Body of pancreas (tissue), 4 donors: ENCODE measurements around the gene OSTM1. TPM values are rescaled to one million over a fixed set of nuclear protein-coding genes. Genes with fewer than 3 reads are reported as not detected.

ENCODE experiments used
- ATAC-seq: fragments of 150-250 bp; one replicate; pipeline ENCODE4 v1.9.1; 2016
- DNase-seq, 4 donors: peaks; one replicate each; pipeline ENCODE4 v3.0.0-alpha.2; 2019
- H3K27ac ChIP-seq, 4 donors: fragments of 200-600 bp; sonication (generic); 1 replicate in 3 of 4; 2 replicates in 1 of 4; pipeline versions ENCODE4 v1.5.1 to v1.6.1; 2016 to 2019; ENCODE audit warnings: mild to moderate bottlenecking in 1 of 4, mixed read lengths in 1 of 4, moderate library complexity in 1 of 4
- H3K27me3 ChIP-seq, 2 donors: fragments of 200-600 bp; sonication (generic); one replicate each; pipeline ENCODE4 v1.6.0; 2016; ENCODE audit warnings: mild to moderate bottlenecking in 1 of 2
- H3K36me3 ChIP-seq, 2 donors: fragments of 200-600 bp; sonication (generic); replicated peaks in 1 of 2; 2 replicates each; pipeline ENCODE4 v1.5.1; 2016; ENCODE audit warnings: low read depth in 2 of 2; ENCODE audit not compliant: insufficient read depth in 1 of 2
- H3K4me1 ChIP-seq: fragments of 200-600 bp; sonication (generic); one replicate; pipeline ENCODE4 v1.6.0; 2016
- H3K4me3 ChIP-seq, 2 donors: fragments of 200-600 bp; sonication (generic); 1 replicate in 1 of 2; 2 replicates in 1 of 2; pipeline ENCODE4 v1.5.1; 2016 to 2019
- H3K9me3 ChIP-seq, 3 donors: fragments of 200-600 bp; sonication (generic); 1 replicate in 2 of 3; 2 replicates in 1 of 3; pipeline ENCODE4 v1.5.1; 2016
- CTCF ChIP-seq, 7 experiments: fragments of 450-650 bp in 4 of 7; fragments of 200-600 bp in 3 of 7; sonication (generic) in 3 of 7; IDR thresholded peaks; one replicate each; pipeline ENCODE4 v1.5.1; 2016 to 2019; ENCODE audit warnings: antibody characterized with exemption in 7 of 7
- POLR2A ChIP-seq, 3 donors: fragments of 450-650 bp; IDR thresholded peaks; one replicate each; pipeline ENCODE4 v1.6.1; 2016; ENCODE audit warnings: antibody characterized with exemption in 3 of 3, mild to moderate bottlenecking in 2 of 3
- WGBS, 2 donors: methylation state at CpG; one replicate each; pipeline ENCODE4 v1.1.5; 2017; 5-methylcytosine and 5-hydroxymethylcytosine counted together
- intact Hi-C: fragments of 100-400 bp; cut with DNase I; formaldehyde crosslinking; loops from one replicate; pipeline ENCODE4 v1.15.1; 2023
- total RNA-seq, 2 donors: library from RNA; depleted of rRNA; stranded (reverse); fragments of >200 nt; gene quantifications; one replicate each; pipeline ENCODE4 v1.1.0, GENCODE V29; 2016

The OSTM1 gene
- total RNA-seq, 2 donors from 2014 or later: 26.0 to 35.0 TPM

- DNase-seq (no peak), ATAC-seq (no peak)
- 74 to 76% methylated on average over 1 of the region's 1 CpG for WGBS, 2 donors
- Histone ChIP-seq H3K27me3 (no peaks in the 10 kb centered on the region), H3K4me1 (no peaks in the 10 kb centered on the region), H3K36me3 (no peaks in the 10 kb centered on the region), H3K27ac (no peak overlapping the region), H3K9me3 (no peaks in the 10 kb centered on the region), H3K4me3 (no peak overlapping the region)
- TF ChIP-seq POLR2A (IDR thresholded peaks at IDR 0.05) (no peak), CTCF (IDR thresholded peaks at IDR 0.05) (no peak)
- intact Hi-C loops: no loop called here
Observed at GRCh38 chr6:108097882-108098281, 23.3 kb upstream of the OSTM1 start.

GRCh38 chr6:108093781-108094300 lies 19.3 kb upstream of the OSTM1 start:
- Histone ChIP-seq H3K27ac (no peak overlapping the region), H3K4me3 (no peak overlapping the region), H3K27me3 (no peaks in the 10 kb centered on the region), H3K4me1 (no peaks in the 10 kb centered on the region), H3K9me3 (no peaks in the 10 kb centered on the region), H3K36me3 (no peaks in the 10 kb centered on the region)
- ATAC-seq (no peak), DNase-seq (no peak)
- TF ChIP-seq CTCF (IDR thresholded peaks at IDR 0.05): no peak
- TF ChIP-seq POLR2A (IDR thresholded peaks at IDR 0.05): no peak
- intact Hi-C loops: no loop called here
- WGBS, 2 donors: 82% methylated on average over 4 of the region's 4 CpGs

GRCh38 chr6:108091288-108091687 lies 16.7 kb upstream of the OSTM1 start:
- Histone ChIP-seq H3K36me3 (no peaks in the 10 kb centered on the region), H3K27me3 (no peaks in the 10 kb centered on the region), H3K4me1 (no peaks in the 10 kb centered on the region), H3K9me3 (no peaks in the 10 kb centered on the region), H3K4me3 (no peak overlapping the region), H3K27ac (no peak overlapping the region)
- DNase-seq (no peak), ATAC-seq (no peak)
- intact Hi-C loops: no loop called here
- TF ChIP-seq CTCF (IDR thresholded peaks at IDR 0.05) (no peak), POLR2A (IDR thresholded peaks at IDR 0.05) (no peak)

- no peak for ATAC-seq
- intact Hi-C loops: no loop called here
Observed at GRCh38 chr6:108083349-108083748, 8.8 kb upstream of the OSTM1 start.

More at GRCh38 chr6:108083349-108083748, 8.8 kb upstream of the OSTM1 start:
- no peaks in the 10 kb centered on the region for H3K27me3 ChIP-seq
- H3K4me3 ChIP-seq: no peak overlapping the region
- no peak overlapping the region for H3K27ac ChIP-seq
- no peak for DNase-seq
- TF ChIP-seq POLR2A (IDR thresholded peaks at IDR 0.05): no peak
- TF ChIP-seq CTCF (IDR thresholded peaks at IDR 0.05): no peak
- no peaks in the 10 kb centered on the region for H3K4me1 ChIP-seq
- no peaks in the 10 kb centered on the region for H3K9me3 ChIP-seq
- no peaks in the 10 kb centered on the region for H3K36me3 ChIP-seq
- 86 to 97% methylated on average over 5 of the region's 5 CpGs for WGBS, 2 donors
